B cell (primary cell): Measurements from ENCODE around the gene CLASP1.

Experiments used
- EZH2 ChIP-seq: IDR thresholded peaks from 2 replicates; pipeline ENCODE4 v1.6.1; 2012; ENCODE audit warnings: borderline replicate concordance, low read depth, mild to moderate bottlenecking, moderate library complexity, low read length; ENCODE audit not compliant: insufficient read depth, poor library complexity, severe bottlenecking
- TF ChIP-seq, protein P1 (sequence below): fragments of 200-600 bp; IDR thresholded peaks from one replicate; pipeline ENCODE4 v1.8.0; 2022; ENCODE audit warnings: antibody characterized with exemption, mild to moderate bottlenecking

DNA sequence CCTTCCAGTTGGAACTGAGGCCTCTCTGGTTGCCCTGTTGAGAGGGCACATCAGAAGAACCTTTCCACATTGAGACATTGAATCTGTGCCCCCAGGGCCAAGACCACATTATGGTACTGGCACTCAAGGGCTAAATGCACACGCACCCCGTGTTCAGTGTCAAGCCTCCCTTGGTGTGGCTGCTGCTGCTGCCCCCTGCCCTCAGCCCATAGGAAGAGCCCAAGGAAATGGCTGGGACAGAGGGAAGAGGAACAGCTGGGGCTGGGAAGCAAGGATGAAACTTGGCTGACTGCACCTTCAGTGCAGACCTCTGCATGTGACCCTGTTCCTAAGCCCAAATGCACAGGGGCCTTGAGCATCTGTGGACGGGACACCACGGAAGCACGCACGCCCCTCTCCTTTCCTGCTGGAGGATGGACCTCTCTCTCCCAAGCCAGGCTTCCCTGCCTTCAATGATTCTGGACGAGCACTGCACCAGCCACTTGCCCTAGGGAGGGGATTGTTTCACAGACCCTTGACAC is 47.2 kb upstream of the CLASP1 start:
- TF ChIP-seq, protein P1, sequence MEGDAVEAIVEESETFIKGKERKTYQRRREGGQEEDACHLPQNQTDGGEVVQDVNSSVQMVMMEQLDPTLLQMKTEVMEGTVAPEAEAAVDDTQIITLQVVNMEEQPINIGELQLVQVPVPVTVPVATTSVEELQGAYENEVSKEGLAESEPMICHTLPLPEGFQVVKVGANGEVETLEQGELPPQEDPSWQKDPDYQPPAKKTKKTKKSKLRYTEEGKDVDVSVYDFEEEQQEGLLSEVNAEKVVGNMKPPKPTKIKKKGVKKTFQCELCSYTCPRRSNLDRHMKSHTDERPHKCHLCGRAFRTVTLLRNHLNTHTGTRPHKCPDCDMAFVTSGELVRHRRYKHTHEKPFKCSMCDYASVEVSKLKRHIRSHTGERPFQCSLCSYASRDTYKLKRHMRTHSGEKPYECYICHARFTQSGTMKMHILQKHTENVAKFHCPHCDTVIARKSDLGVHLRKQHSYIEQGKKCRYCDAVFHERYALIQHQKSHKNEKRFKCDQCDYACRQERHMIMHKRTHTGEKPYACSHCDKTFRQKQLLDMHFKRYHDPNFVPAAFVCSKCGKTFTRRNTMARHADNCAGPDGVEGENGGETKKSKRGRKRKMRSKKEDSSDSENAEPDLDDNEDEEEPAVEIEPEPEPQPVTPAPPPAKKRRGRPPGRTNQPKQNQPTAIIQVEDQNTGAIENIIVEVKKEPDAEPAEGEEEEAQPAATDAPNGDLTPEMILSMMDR = no peak
- TF ChIP-seq EZH2 = no peak
